ENCODE data around the gene UBE2L6. TPM values are rescaled to one million over a fixed set of nuclear protein-coding genes. Genes with fewer than 3 reads are reported as not detected.

The UBE2L6 gene
- polyA plus RNA-seq, 1 donor from 2014 or later: 88.0 TPM

DNA sequence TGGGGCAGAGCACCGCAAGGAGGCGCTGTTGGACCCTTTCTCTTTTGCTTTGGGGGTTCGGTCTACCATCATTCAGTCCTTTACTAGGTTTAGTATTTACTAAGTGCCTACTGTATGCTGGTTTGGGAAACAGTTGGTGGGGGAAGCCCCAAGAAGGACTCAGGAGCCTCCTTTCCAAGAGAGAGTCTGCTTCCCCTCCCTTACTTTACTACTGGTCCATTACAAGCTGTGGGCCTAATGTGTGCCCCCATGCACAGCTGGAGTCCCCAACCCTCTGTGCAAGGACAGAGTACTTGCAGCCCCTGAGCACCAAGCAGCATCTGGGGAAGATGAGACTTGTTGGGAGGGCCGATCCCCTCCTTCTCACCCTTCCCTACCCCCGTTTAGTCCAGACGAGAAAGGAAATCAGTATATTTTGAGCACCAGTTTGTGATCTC lies 876 bp upstream of the UBE2L6 start:
- Histone ChIP-seq H3K9me3 (ENCODE audit: low read length) (no peaks in the 10 kb centered on the region), H3K79me2 (replicated peaks; ENCODE audit: insufficient read depth, low read length) (peaks cover 29% of the 10 kb centered on the region), H3K27me3 (ENCODE audit: insufficient read depth, low read depth, low read length) (no peaks in the 10 kb centered on the region), H3K36me3 (ENCODE audit: insufficient read depth, low read length) (no peaks in the 10 kb centered on the region), H2AFZ (ENCODE audit: low read depth, low read length) (peak overlapping the region; percentile 94), H3K9me2 (ENCODE audit: insufficient read depth, low read length) (no peaks in the 10 kb centered on the region), H3K27ac (ENCODE audit: low read length) (peak overlapping the region; percentile 96), H3K4me2 (ENCODE audit: low read length) (peak overlapping the region; percentile 53), H3F3A (ENCODE audit: insufficient read depth, low read length, poor library complexity, severe bottlenecking) (no peaks in the 10 kb centered on the region), H3K4me3 (ENCODE audit: low read length) (peak overlapping the region; percentile 99), H4K20me1 (ENCODE audit: insufficient read depth) (no peaks in the 10 kb centered on the region), H3K9ac (ENCODE audit: low read length) (peak overlapping the region; percentile 100)
- TF ChIP-seq, protein P1, sequence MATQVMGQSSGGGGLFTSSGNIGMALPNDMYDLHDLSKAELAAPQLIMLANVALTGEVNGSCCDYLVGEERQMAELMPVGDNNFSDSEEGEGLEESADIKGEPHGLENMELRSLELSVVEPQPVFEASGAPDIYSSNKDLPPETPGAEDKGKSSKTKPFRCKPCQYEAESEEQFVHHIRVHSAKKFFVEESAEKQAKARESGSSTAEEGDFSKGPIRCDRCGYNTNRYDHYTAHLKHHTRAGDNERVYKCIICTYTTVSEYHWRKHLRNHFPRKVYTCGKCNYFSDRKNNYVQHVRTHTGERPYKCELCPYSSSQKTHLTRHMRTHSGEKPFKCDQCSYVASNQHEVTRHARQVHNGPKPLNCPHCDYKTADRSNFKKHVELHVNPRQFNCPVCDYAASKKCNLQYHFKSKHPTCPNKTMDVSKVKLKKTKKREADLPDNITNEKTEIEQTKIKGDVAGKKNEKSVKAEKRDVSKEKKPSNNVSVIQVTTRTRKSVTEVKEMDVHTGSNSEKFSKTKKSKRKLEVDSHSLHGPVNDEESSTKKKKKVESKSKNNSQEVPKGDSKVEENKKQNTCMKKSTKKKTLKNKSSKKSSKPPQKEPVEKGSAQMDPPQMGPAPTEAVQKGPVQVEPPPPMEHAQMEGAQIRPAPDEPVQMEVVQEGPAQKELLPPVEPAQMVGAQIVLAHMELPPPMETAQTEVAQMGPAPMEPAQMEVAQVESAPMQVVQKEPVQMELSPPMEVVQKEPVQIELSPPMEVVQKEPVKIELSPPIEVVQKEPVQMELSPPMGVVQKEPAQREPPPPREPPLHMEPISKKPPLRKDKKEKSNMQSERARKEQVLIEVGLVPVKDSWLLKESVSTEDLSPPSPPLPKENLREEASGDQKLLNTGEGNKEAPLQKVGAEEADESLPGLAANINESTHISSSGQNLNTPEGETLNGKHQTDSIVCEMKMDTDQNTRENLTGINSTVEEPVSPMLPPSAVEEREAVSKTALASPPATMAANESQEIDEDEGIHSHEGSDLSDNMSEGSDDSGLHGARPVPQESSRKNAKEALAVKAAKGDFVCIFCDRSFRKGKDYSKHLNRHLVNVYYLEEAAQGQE (IDR thresholded peaks at IDR 0.05; ENCODE audit: borderline replicate concordance): no peak
- TF ChIP-seq EP300 (conservative IDR thresholded peaks at IDR 0.05; ENCODE audit: poor library complexity, severe bottlenecking): no peak
- TF ChIP-seq, protein P2, sequence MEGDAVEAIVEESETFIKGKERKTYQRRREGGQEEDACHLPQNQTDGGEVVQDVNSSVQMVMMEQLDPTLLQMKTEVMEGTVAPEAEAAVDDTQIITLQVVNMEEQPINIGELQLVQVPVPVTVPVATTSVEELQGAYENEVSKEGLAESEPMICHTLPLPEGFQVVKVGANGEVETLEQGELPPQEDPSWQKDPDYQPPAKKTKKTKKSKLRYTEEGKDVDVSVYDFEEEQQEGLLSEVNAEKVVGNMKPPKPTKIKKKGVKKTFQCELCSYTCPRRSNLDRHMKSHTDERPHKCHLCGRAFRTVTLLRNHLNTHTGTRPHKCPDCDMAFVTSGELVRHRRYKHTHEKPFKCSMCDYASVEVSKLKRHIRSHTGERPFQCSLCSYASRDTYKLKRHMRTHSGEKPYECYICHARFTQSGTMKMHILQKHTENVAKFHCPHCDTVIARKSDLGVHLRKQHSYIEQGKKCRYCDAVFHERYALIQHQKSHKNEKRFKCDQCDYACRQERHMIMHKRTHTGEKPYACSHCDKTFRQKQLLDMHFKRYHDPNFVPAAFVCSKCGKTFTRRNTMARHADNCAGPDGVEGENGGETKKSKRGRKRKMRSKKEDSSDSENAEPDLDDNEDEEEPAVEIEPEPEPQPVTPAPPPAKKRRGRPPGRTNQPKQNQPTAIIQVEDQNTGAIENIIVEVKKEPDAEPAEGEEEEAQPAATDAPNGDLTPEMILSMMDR (IDR thresholded peaks at IDR 0.05; ENCODE audit: poor library complexity, severe bottlenecking): no peak
- no peak for TF ChIP-seq TAF1 (IDR thresholded peaks at IDR 0.05; ENCODE audit: low read depth)
- TF ChIP-seq MXI1 (conservative IDR thresholded peaks at IDR 0.05; ENCODE audit: poor library complexity, severe bottlenecking): peak; percentile 16
- TF ChIP-seq POLR2AphosphoS5 (IDR thresholded peaks at IDR 0.05): no peak
- peak; percentile 86 for TF ChIP-seq RAD21 (conservative IDR thresholded peaks at IDR 0.05)
- no peak for TF ChIP-seq EZH2 (IDR thresholded peaks at IDR 0.05; ENCODE audit: borderline replicate concordance, insufficient read depth, low read length, poor library complexity, severe bottlenecking)
- peak; percentile 91 for TF ChIP-seq SMC3 (conservative IDR thresholded peaks at IDR 0.05; ENCODE audit: poor library complexity)

DNA sequence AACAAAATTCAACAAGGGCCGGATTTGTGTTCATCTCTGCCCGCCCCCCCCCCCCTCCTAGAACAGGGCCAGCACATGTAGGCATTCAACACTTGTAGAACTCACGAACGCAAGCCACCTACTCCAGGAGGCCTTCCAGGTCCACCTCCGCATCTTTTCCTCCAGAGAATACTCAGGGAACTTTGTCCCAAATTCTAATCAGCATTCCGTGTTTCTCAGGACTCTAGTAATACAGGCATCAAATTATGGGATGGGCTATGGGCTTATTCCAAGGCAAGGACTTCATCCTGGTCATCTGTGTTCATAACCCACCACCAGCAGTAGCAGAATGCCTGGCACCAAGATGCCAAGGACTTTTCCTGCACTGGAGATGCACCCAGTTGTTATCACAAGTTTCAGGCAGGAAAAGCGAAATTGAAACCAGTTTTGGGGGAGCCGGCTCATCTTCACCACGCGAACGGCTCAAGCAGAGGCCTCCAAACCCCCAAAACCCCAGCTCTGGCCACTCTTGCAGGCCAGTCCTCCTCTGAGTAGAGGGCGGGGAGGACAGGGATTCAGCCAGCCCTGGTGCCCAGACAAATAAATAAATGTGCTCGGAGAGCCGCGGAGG lies 462 bp downstream of the UBE2L6 start:
- no peaks in the 10 kb centered on the region for H3K27me3 ChIP-seq (ENCODE audit: insufficient read depth, low read depth, low read length)
- H4K20me1 ChIP-seq (ENCODE audit: insufficient read depth): no peaks in the 10 kb centered on the region
- no peaks in the 10 kb centered on the region for H3F3A ChIP-seq (ENCODE audit: insufficient read depth, low read length, poor library complexity, severe bottlenecking)
- peak overlapping the region; percentile 100 for H3K9ac ChIP-seq (ENCODE audit: low read length)
- H3K79me2 ChIP-seq (replicated peaks; ENCODE audit: insufficient read depth, low read length): peaks cover 38% of the 10 kb centered on the region
- peak overlapping the region; percentile 99 for H3K4me3 ChIP-seq (ENCODE audit: low read length)
- TF ChIP-seq RAD21 (conservative IDR thresholded peaks at IDR 0.05) (no peak), MXI1 (conservative IDR thresholded peaks at IDR 0.05; ENCODE audit: poor library complexity, severe bottlenecking) (no peak)
- H3K9me2 ChIP-seq (ENCODE audit: insufficient read depth, low read length): no peaks in the 10 kb centered on the region
- peak overlapping the region; percentile 92 for H3K4me2 ChIP-seq (ENCODE audit: low read length)
- H3K36me3 ChIP-seq (ENCODE audit: insufficient read depth, low read length): no peaks in the 10 kb centered on the region
- H3K27ac ChIP-seq (ENCODE audit: low read length): peak overlapping the region; percentile 45
- H2AFZ ChIP-seq (ENCODE audit: low read depth, low read length): peak overlapping the region; percentile 80
- H3K9me3 ChIP-seq (ENCODE audit: low read length): no peaks in the 10 kb centered on the region

Measured in neural cell (in vitro differentiated cells).